ENCODE results near the gene CPNE5. TPM values are rescaled to one million over a fixed set of nuclear protein-coding genes. Genes with fewer than 3 reads are reported as not detected.
A peak's percentile ranks its signal among the peaks of the same experiment; 100 is the strongest.

Gene CPNE5
- polyA plus RNA-seq, 1 of the 3 experiments (the other 2 are of a cell fraction), result 0.30 TPM

DNA sequence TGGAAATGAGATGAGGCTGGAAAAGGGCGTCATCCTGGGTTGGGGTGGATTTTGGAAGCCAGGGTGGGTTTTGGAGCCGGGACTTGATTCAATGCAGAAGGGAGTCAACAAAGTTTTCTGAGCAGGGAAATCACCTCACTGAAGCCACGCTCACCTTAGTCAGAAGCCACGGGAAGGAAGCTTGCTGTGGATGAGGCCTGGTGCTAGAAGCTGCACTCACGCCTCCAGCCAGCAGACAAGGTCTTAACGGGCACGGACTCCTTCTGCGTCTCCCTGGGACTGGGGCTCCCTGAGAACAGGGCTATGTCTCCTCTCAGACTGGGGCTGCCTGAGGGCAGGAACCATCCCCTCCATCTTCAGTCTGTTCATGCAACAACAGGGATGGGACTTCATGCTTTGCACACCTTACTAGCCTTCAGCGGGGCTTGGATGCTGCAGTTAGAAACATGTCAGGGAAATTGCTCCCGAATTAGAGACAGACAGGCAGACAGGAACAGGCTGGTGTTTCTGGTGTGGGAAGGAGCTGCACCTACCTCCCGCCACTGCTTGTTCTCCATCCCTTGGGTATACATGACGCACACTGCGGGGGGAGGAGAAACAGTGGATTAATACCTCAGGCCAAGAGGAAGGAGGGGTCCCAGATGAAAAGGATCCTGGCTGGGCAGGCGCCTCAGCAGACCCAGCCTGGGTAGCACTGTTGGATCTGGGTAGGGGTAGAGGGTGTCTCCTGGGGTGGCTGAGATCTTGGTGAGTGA, 17.5 kb downstream of the CPNE5 start:
- H3K4me3 ChIP-seq (ENCODE audit: low read depth in 2 of 2, low read length in 1 of 2), result no peak overlapping the region
- 92% methylated on average over 13 of the region's 14 CpGs for WGBS (ENCODE audit: low lambda C conversion rate)
- H3K4me1 ChIP-seq (ENCODE audit: control insufficient read depth in 1 of 2, insufficient read depth in 2 of 2, low read depth in 1 of 2, low read length in 1 of 2), result peaks cover 0 to 6% of the 10 kb centered on the region in 2 experiments; a peak in 1 of 4 replicates
- no peaks in the 10 kb centered on the region for H3K27me3 ChIP-seq (ENCODE audit: insufficient read depth)
- no peaks in the 10 kb centered on the region for H4K20me1 ChIP-seq (ENCODE audit: insufficient read depth)
- no peak overlapping the region for H3K27ac ChIP-seq (ENCODE audit: low read depth in 2 of 2, low read length in 1 of 2)
- TF ChIP-seq NFIC (IDR thresholded peaks at IDR 0.05; ENCODE audit: borderline replicate concordance) (no peak), POLR2AphosphoS5 (IDR thresholded peaks at IDR 0.05; ENCODE audit: low read depth, low read length) (no peak), SMC3 (IDR thresholded peaks at IDR 0.05; ENCODE audit: low read depth, low read length) (no peak), TCF12 (IDR thresholded peaks at IDR 0.05) (no peak), ZBTB33 (IDR thresholded peaks at IDR 0.05; ENCODE audit: borderline replicate concordance, low read depth) (no peak), USF1 (IDR thresholded peaks at IDR 0.05; ENCODE audit: borderline replicate concordance, low read depth) (no peak), FOSL2 (IDR thresholded peaks at IDR 0.05; ENCODE audit: borderline replicate concordance, low read depth) (no peak), TEAD4 (IDR thresholded peaks at IDR 0.05; ENCODE audit: borderline replicate concordance, insufficient read depth) (no peak), ELF1 (IDR thresholded peaks at IDR 0.05) (no peak)
- no peak overlapping the region for H3K4me2 ChIP-seq
- no peaks in the 10 kb centered on the region for H3K79me2 ChIP-seq (ENCODE audit: insufficient read depth)
- H3F3A ChIP-seq (replicated peaks; ENCODE audit: insufficient read depth), result peaks cover 7% of the 10 kb centered on the region
- no peaks in the 10 kb centered on the region for H3K36me3 ChIP-seq (replicated peaks in 1 of 2; ENCODE audit: control insufficient read depth in 1 of 2, insufficient read depth in 2 of 2, low read length in 1 of 2)
- no peak overlapping the region for H2AFZ ChIP-seq (ENCODE audit: low read depth)
- no peaks in the 10 kb centered on the region for H3K9me2 ChIP-seq
- ChIA-PET POLR2A (no interaction called here), CTCF (interaction anchor here (1.3 kb wide), 1 partner anchor 55 kb away, joined by 3 read pairs; no protein-coding TSS in a partner anchor)
- DNase-seq, result no peak
- no peak overlapping the region for H3K9ac ChIP-seq
- H3K9me3 ChIP-seq, result no peaks in the 10 kb centered on the region

DNA sequence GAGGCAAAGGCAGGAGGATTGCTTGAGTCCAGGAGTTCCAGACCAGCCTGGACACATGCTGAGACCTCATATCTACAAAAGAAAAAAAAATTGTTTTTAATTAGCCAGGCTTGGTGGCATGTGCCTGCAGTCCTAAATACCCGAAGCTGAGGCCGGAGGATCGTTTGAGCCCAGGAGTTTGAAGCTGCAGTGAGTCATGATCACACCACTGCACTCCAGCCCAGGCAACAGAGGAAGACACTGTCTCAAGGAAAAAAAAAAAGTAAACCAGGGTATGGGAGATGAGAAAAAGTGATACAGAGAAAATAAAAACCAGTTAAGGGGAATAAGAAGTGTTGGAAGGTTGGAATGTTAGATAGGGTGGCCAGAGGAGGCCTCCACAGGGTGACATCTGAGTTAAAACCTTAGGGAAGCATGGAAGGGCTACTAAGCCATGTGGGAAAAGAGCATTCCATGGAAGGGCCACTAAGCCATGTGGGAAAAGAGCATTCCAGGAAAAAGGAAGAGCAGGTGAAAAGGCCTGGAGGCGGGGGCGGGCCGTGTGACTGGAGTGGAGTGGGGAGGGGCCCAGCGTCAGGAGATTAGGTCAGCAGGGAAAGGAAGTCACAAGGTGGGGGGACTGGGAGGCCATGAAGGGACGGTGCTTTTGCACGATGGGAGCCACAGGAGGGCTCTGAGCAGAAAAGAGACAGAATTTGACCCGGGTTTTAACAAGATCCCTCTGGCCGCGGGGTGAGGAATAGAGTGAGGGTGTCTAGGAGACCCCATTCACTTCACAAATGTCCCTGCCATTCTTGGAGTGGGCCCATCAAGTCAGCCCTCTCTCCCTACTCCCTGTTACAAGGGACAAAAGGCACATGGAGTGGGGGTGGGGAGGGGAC, 18.3 kb downstream of the CPNE5 start:
- no peak overlapping the region for H3K4me3 ChIP-seq (ENCODE audit: low read depth in 2 of 2, low read length in 1 of 2)
- H3K79me2 ChIP-seq (ENCODE audit: insufficient read depth), result no peaks in the 10 kb centered on the region
- H3K9me3 ChIP-seq, result no peaks in the 10 kb centered on the region
- H3K27me3 ChIP-seq (ENCODE audit: insufficient read depth), result no peaks in the 10 kb centered on the region
- ChIA-PET CTCF (interaction anchor here (0.7 to 1.3 kb wide), 2 partner anchors 35 to 55 kb away, joined by 3 read pairs; no protein-coding TSS in a partner anchor), POLR2A (interaction anchor here (0.7 kb wide), 1 partner anchor 11 kb away, joined by 3 read pairs; no protein-coding TSS in a partner anchor)
- peak overlapping the region in 1 of 2 experiments; percentile 6; a peak in 1 of 4 replicates for H3K27ac ChIP-seq (ENCODE audit: low read depth in 2 of 2, low read length in 1 of 2)
- H2AFZ ChIP-seq (ENCODE audit: low read depth), result no peak overlapping the region; the same call in 1 of the 2 replicates
- H3K36me3 ChIP-seq (replicated peaks in 1 of 2; ENCODE audit: control insufficient read depth in 1 of 2, insufficient read depth in 2 of 2, low read length in 1 of 2), result no peaks in the 10 kb centered on the region
- DNase-seq, result no peak
- H3K9ac ChIP-seq, result no peak overlapping the region
- H3F3A ChIP-seq (replicated peaks; ENCODE audit: insufficient read depth), result peaks cover 7% of the 10 kb centered on the region
- H4K20me1 ChIP-seq (ENCODE audit: insufficient read depth), result no peaks in the 10 kb centered on the region
- peaks cover 0 to 5% of the 10 kb centered on the region in 2 experiments; a peak in 1 of 4 replicates for H3K4me1 ChIP-seq (ENCODE audit: control insufficient read depth in 1 of 2, insufficient read depth in 2 of 2, low read depth in 1 of 2, low read length in 1 of 2)
- H3K4me2 ChIP-seq, result no peak overlapping the region
- 74% methylated on average over 12 of the region's 12 CpGs for WGBS (ENCODE audit: low lambda C conversion rate)
- no peaks in the 10 kb centered on the region for H3K9me2 ChIP-seq
- TF ChIP-seq RXRA (IDR thresholded peaks at IDR 0.05; ENCODE audit: borderline replicate concordance, low read depth) (no peak), RAD21 (IDR thresholded peaks at IDR 0.05; ENCODE audit: low read length) (no peak), REST (IDR thresholded peaks at IDR 0.05; ENCODE audit: low read depth, low read length) (no peak), USF1 (IDR thresholded peaks at IDR 0.05; ENCODE audit: borderline replicate concordance, low read depth) (no peak), ELF1 (IDR thresholded peaks at IDR 0.05) (no peak), MEF2A (IDR thresholded peaks at IDR 0.05; ENCODE audit: borderline replicate concordance, low read depth) (no peak), SIN3A (IDR thresholded peaks at IDR 0.05; ENCODE audit: borderline replicate concordance, low read depth, low read length) (no peak)
- TF ChIP-seq, protein P1, sequence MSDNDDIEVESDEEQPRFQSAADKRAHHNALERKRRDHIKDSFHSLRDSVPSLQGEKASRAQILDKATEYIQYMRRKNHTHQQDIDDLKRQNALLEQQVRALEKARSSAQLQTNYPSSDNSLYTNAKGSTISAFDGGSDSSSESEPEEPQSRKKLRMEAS (IDR thresholded peaks at IDR 0.05; ENCODE audit: low read depth), result no peak
